Fibroblast of lung (primary cell): ENCODE results near the gene NT5C3A.

Experiments
- CTCF ChIP-seq, 2 donors: IDR thresholded peaks in 1 of 2; conservative IDR thresholded peaks in 1 of 2; 1 replicate in 1 of 2; 2 replicates in 1 of 2; pipeline ENCODE4 v1.5.1; 2011 to 2012; ENCODE audit warnings: low read length in 2 of 2, control low read depth in 1 of 2, inconsistent platforms in 1 of 2, low read depth in 1 of 2, mild to moderate bottlenecking in 1 of 2
- EZH2 ChIP-seq: IDR thresholded peaks from 2 replicates; pipeline ENCODE4 v1.5.1; 2012; ENCODE audit warnings: low read length, control low read depth, mild to moderate bottlenecking; ENCODE audit errors: missing control alignments

GRCh38 chr7:33044401-33044718, 18.2 kb downstream of the NT5C3A start:
- TF ChIP-seq CTCF (conservative IDR thresholded peaks at IDR 0.05 in 1 of 2, IDR thresholded peaks at IDR 0.05 in 1 of 2; ENCODE audit: low read depth in 1 of 2, low read length in 2 of 2) (no peak), EZH2 (no peak)
